Thoracic aorta endothelial cell (primary cell): ENCODE measurements around the gene PAK5. TPM values are rescaled to one million over a fixed set of nuclear protein-coding genes. Genes with fewer than 3 reads are reported as not detected.

Experiments used
- total RNA-seq: library from RNA; depleted of rRNA; stranded (reverse); fragments of >200 nt; gene quantifications from 2 replicates; pipeline ENCODE4 v1.2.3, GENCODE V29; 2012

Gene PAK5
- not detected in 2 replicates for total RNA-seq

GRCh38 chr20:9838378-9839295, at the start of gene PAK5:
PAK5 (minus strand) TSS chr20:9839076; CDS start chr20:9644328, 194,748 bp downstream.

DNA sequence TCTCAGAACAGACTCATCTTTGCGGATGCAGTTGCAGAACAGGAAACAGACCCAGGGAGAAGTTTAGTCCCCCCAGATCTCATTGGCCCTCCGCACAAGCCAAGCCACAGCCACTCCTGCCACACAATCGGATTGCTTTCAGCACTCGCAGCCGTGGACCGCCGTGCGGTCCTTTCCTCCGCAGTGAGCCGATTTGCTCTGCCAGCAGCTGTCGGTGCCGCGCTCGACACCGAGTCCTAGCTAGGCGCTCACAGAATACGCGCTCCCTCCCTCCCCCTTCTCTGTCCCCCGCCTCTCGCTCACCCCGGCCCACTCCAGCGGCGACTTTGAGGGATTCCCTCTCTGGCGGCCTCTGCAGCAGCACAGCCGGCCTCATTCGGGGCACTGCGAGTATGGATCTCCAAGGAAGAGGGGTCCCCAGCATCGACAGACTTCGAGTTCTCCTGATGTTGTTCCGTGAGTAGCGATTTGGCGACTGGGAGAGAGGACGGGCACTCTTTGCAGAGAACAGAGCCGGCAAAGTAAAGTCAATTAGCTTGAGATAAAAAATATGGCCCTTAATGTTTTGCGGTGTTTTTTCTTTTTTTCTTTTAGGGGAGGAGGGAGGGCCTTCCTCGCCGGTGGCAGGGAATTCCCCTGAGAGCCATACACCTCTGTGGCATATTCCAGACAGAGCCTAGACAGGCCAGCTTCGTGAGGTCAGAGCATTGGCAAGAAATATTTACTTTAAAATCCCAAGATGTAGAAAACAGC, 324.2 kb downstream of the PAK5 start, which contains the start of gene LAMP5:
Gene LAMP5, plus strand, starts transcription at position 130 of the 753 bp plus-strand sequence. Its CDS starts 263 bp downstream, at position 393.

Other genes with a start within 250 kb of the PAK5 start
- gene ANKEF1, start 195.9 kb upstream of the PAK5 start, total RNA-seq: 2.8 and 4.0 TPM in 2 replicates